K562 (cell line): Measurements from ENCODE around the gene TMPRSS11A. TPM values are rescaled to one million over a fixed set of nuclear protein-coding genes. Genes with fewer than 3 reads are reported as not detected.

ENCODE experiments used
- ATAC-seq: fragments of 200-7000 bp; cut with Tn5 transposase; 3 replicates; pipeline ENCODE4 v1.9.1; 2020; ENCODE audit warnings: moderate library complexity
- BruUV-seq: library from RNA; stranded (reverse); fragments of 400-500 nt; replicated peaks from 2 replicates; lab custom pipeline; 2021; lab: Mats Ljungman, UMichigan
- CTCF ChIA-PET: fragments of 300-600 bp; formaldehyde crosslinking; extraction: SDS; loops from one replicate; lab custom pipeline; 2021; ENCODE audit warnings: low intra/inter-chr PET ratio; lab: Yijun Ruan, JAX
- POLR2A ChIA-PET: fragments of 300-600, 350-650 bp; sonication (Branson Sonifier 250); formaldehyde crosslinking; extraction: SDS; loops from one replicate; lab custom pipeline; 2021; ENCODE audit warnings: antibody characterized with exemption, inconsistent platforms; lab: Yijun Ruan, JAX
- DNase-seq, 4 experiments: peaks; one replicate each; pipeline versions ENCODE4 v3.0.0 to v3.0.0-alpha.2; 2011 to 2018; ENCODE audit warnings: low spot score in 3 of 4, mixed read lengths in 3 of 4; ENCODE audit errors: extremely low read depth in 1 of 4
- FAIRE-seq: peaks from 2 replicates; lab custom pipeline; 2011; peaks lifted over from hg19 to GRCh38; lab: Jason Lieb, UNC
- H2AFZ ChIP-seq: 2 replicates; pipeline ENCODE4 v1.6.0; 2011; ENCODE audit warnings: low read depth, low read length, control low read depth, inconsistent platforms
- H3K27ac ChIP-seq: fragments of 200-600 bp; 3 replicates; pipeline ENCODE4 v1.8.0; 2011; ENCODE audit warnings: low read depth, mild to moderate bottlenecking, control low read depth, inconsistent platforms, low read length, moderate library complexity, mixed read lengths; ENCODE audit errors: extremely low read depth
- H3K27me3 ChIP-seq, 2 experiments: fragments of 300-600 bp in 1 of 2; 2 replicates in 1 of 2; 3 replicates in 1 of 2; pipeline versions ENCODE4 v1.6.0 to v1.8.0; 2011; ENCODE audit warnings: inconsistent platforms in 2 of 2, low read length in 2 of 2, mild to moderate bottlenecking in 1 of 2, mixed read lengths in 1 of 2, moderate library complexity in 1 of 2; ENCODE audit not compliant: control insufficient read depth in 2 of 2, insufficient read depth in 2 of 2
- H3K36me3 ChIP-seq: fragments of 300-600 bp; 3 replicates; pipeline ENCODE4 v1.8.0; 2011; ENCODE audit warnings: mild to moderate bottlenecking, low read length, inconsistent platforms; ENCODE audit not compliant: control insufficient read depth, insufficient read depth
- H3K4me1 ChIP-seq, 2 experiments: fragments of 200-600 bp in 1 of 2; replicated peaks in 1 of 2; 2 replicates in 1 of 2; 3 replicates in 1 of 2; pipeline versions ENCODE4 v1.5.1 to v1.8.0; 2011; ENCODE audit warnings: inconsistent platforms in 2 of 2, low read length in 2 of 2, mild to moderate bottlenecking in 1 of 2, mixed read lengths in 1 of 2, moderate library complexity in 1 of 2; ENCODE audit not compliant: control insufficient read depth in 2 of 2, insufficient read depth in 2 of 2
- H3K4me2 ChIP-seq: 2 replicates; pipeline ENCODE4 v1.6.1; 2011; ENCODE audit warnings: low read length, control low read depth, inconsistent platforms, mixed read lengths; ENCODE audit not compliant: insufficient read depth
- H3K4me3 ChIP-seq: fragments of 200-600 bp; sonication (generic), shearing (Covaris generic); 2 replicates; pipeline ENCODE4 v1.5.1; 2016; ENCODE audit warnings: control low read depth, inconsistent platforms
- H3K79me2 ChIP-seq: fragments of 200-600 bp; 3 replicates; pipeline ENCODE4 v1.8.0; 2011; ENCODE audit warnings: low read length, inconsistent platforms; ENCODE audit not compliant: control insufficient read depth, insufficient read depth
- H3K9ac ChIP-seq, 2 experiments: 2 replicates each; pipeline versions ENCODE4 v1.6.0 to v1.6.1; 2011; ENCODE audit warnings: low read depth in 2 of 2, low read length in 2 of 2, control low read depth in 1 of 2, inconsistent platforms in 1 of 2, mild to moderate bottlenecking in 1 of 2, mixed read lengths in 1 of 2; ENCODE audit not compliant: insufficient read depth in 1 of 2
- H3K9me1 ChIP-seq: one replicate; pipeline ENCODE4 v1.6.0; 2011; ENCODE audit warnings: inconsistent platforms, mild to moderate bottlenecking, low read length, moderate library complexity; ENCODE audit not compliant: control insufficient read depth, insufficient read depth
- H3K9me3 ChIP-seq: replicated peaks from 2 replicates; pipeline ENCODE4 v1.5.1; 2011; ENCODE audit warnings: low read depth, low read length, inconsistent platforms; ENCODE audit not compliant: control insufficient read depth, insufficient read depth
- H4K20me1 ChIP-seq: replicated peaks from 2 replicates; pipeline ENCODE4 v1.6.1; 2011; ENCODE audit warnings: low read length, inconsistent platforms, mixed read lengths; ENCODE audit not compliant: control insufficient read depth, insufficient read depth
- CEBPG ChIP-seq, 3 experiments: fragments of 200-800 bp in 1 of 3; sonication (Bioruptor generic) in 1 of 3; sonication (generic) in 1 of 3; formaldehyde crosslinking in 1 of 3; IDR thresholded peaks in 2 of 3; conservative IDR thresholded peaks in 1 of 3; 2 replicates each; pipeline versions ENCODE4 v1.6.1 to v1.8.0; 2016 to 2022; ENCODE audit warnings: missing compliant biosample characterization in 2 of 3, missing genetic modification characterization in 2 of 3, mild to moderate bottlenecking in 1 of 3, missing genetic modification reagents in 1 of 3
- CREM ChIP-seq: IDR thresholded peaks from 2 replicates; pipeline ENCODE4 v1.6.1; 2014; ENCODE audit warnings: antibody characterized with exemption, low read depth
- E2F6 ChIP-seq, 2 experiments: IDR thresholded peaks; 2 replicates each; pipeline ENCODE4 v1.6.1; 2011; ENCODE audit warnings: borderline replicate concordance in 1 of 2, control low read depth in 1 of 2, low read depth in 1 of 2, low read length in 1 of 2, mild to moderate bottlenecking in 1 of 2, mixed read lengths in 1 of 2, moderate library complexity in 1 of 2; ENCODE audit not compliant: insufficient read depth in 1 of 2, insufficient read length in 1 of 2, poor library complexity in 1 of 2, severe bottlenecking in 1 of 2; ENCODE audit errors: extremely low read depth in 1 of 2
- ESRRA ChIP-seq: fragments of 450-650 bp; IDR thresholded peaks from 2 replicates; pipeline ENCODE4 v1.6.1; 2014; ENCODE audit warnings: low read depth, mild to moderate bottlenecking, moderate library complexity, borderline replicate concordance
- ETV1 ChIP-seq: fragments of 450-650 bp; conservative IDR thresholded peaks from 2 replicates; pipeline ENCODE4 v1.6.1; 2016; ENCODE audit warnings: missing genetic modification characterization, control low read depth, low read depth, missing compliant biosample characterization
- ETV5 ChIP-seq: sonication (generic); formaldehyde crosslinking; IDR thresholded peaks from 2 replicates; pipeline ENCODE4 v1.4.0; 2020; ENCODE audit warnings: low read depth, mild to moderate bottlenecking, missing genetic modification reagents
- HNRNPUL1 ChIP-seq: fragments of 200-400 bp; formaldehyde crosslinking; IDR thresholded peaks from 2 replicates; pipeline ENCODE4 v1.6.1; 2017; ENCODE audit warnings: low read length
- KDM4B ChIP-seq, 2 experiments: fragments of 450-650 bp in 1 of 2; sonication (generic) in 1 of 2; IDR thresholded peaks; 2 replicates each; pipeline ENCODE4 v1.6.1; 2016 to 2017; ENCODE audit warnings: borderline replicate concordance in 2 of 2, antibody characterized with exemption in 1 of 2, low read depth in 1 of 2, mild to moderate bottlenecking in 1 of 2
- KLF1 ChIP-seq: fragments of 450-650 bp; IDR thresholded peaks from 2 replicates; pipeline ENCODE4 v1.6.1; 2016; ENCODE audit warnings: missing genetic modification characterization, missing compliant biosample characterization
- RAD21 ChIP-seq, 2 experiments: fragments of 250-450 bp in 1 of 2; fragments of 450-650 bp in 1 of 2; sonication (Bioruptor Pico) in 1 of 2; formaldehyde crosslinking in 1 of 2; IDR thresholded peaks in 1 of 2; conservative IDR thresholded peaks in 1 of 2; 2 replicates each; pipeline versions ENCODE4 v1.4.0 to v1.8.0; 2020 to 2022; ENCODE audit warnings: mild to moderate bottlenecking in 2 of 2, moderate library complexity in 1 of 2
- STAG1 ChIP-seq: sonication (generic); formaldehyde crosslinking; IDR thresholded peaks from 2 replicates; pipeline ENCODE4 v1.5.0; 2020; ENCODE audit warnings: missing genetic modification reagents, borderline replicate concordance
- TGIF2 ChIP-seq: sonication (generic); formaldehyde crosslinking; IDR thresholded peaks from 2 replicates; pipeline ENCODE4 v1.8.1; 2022; ENCODE audit warnings: mild to moderate bottlenecking, missing genetic modification reagents, moderate library complexity
- WHSC1 ChIP-seq: IDR thresholded peaks from one replicate; pipeline ENCODE4 v1.6.1; 2012; ENCODE audit warnings: low read length, control low read depth, inconsistent platforms
- ZFX ChIP-seq: sonication (generic); formaldehyde crosslinking; IDR thresholded peaks from 2 replicates; pipeline ENCODE4 v1.8.0; 2022; ENCODE audit warnings: mild to moderate bottlenecking, missing genetic modification reagents, moderate library complexity
- ZNF23 ChIP-seq: fragments of 250-450 bp; sonication (Bioruptor Pico); IDR thresholded peaks from 2 replicates; pipeline ENCODE4 v1.4.0; 2020; ENCODE audit warnings: mild to moderate bottlenecking
- ZNF282 ChIP-seq: sonication (generic); formaldehyde crosslinking; IDR thresholded peaks from 2 replicates; pipeline ENCODE4 v1.8.1; 2023; ENCODE audit warnings: missing genetic modification reagents
- ZNF77 ChIP-seq: fragments of 250-450 bp; sonication (Bioruptor Pico); IDR thresholded peaks from 2 replicates; pipeline ENCODE4 v1.5.0; 2020
- WGBS: fragments of 100-300 bp; shearing (Covaris generic); methylation state at CpG from one replicate; pipeline ENCODE4 v1.1.6; 2016; ENCODE audit warnings: low coverage, mixed read lengths; ENCODE audit not compliant: insufficient coverage; ENCODE audit errors: missing lambda C conversion rate; 5-methylcytosine and 5-hydroxymethylcytosine counted together
- in situ Hi-C: fragments of 300-500 bp; cut with MboI; formaldehyde crosslinking; loops from 4 replicates; pipeline ENCODE4 v1.15.0; 2018; ENCODE audit warnings: inconsistent platforms, mixed read lengths
- intact Hi-C: fragments of 100-400 bp; cut with micrococcal nuclease; formaldehyde crosslinking; loops from 2 replicates; pipeline ENCODE4 v1.14.2; 2022
- polyA plus RNA-seq, 8 experiments: library from polyadenylated mRNA; depleted of rRNA in 4 of 8; stranded (reverse) in 5 of 8; unstranded in 3 of 8; fragments of >200 nt; fragmentation: Nextera tagmentation in 2 of 8; fragmentation: Illumina TruSeq in 1 of 8; extraction: Ambion mirVana in 2 of 8; extraction: Trizol in 1 of 8; gene quantifications; 2 replicates each; pipeline versions ENCODE4 v1.2.1 to v1.2.3, GENCODE V29; 2011 to 2014; ENCODE audit warnings: inconsistent platforms in 1 of 8, missing spikeins in 1 of 8
- total RNA-seq, 7 experiments: library from RNA; depleted of rRNA in 6 of 7; stranded (reverse); fragments of >200 nt in 6 of 7; fragmentation: Illumina TruSeq in 2 of 7; extraction: Trizol in 2 of 7; gene quantifications; 2 replicates each; pipeline versions ENCODE4 v1.2.1 to v1.2.3, GENCODE V29; 2011 to 2021; ENCODE audit warnings: low replicate concordance in 1 of 7
- TF ChIP-seq, protein P1 (sequence below), 3 experiments: IDR thresholded peaks in 2 of 3; conservative IDR thresholded peaks in 1 of 3; 2 replicates each; pipeline ENCODE4 v1.5.1; 2011 to 2012; ENCODE audit warnings: low read length in 3 of 3, mild to moderate bottlenecking in 3 of 3, control low read depth in 2 of 3, improper control_type of control experiment in 1 of 3, inconsistent platforms in 1 of 3, low read depth in 1 of 3, mixed read lengths in 1 of 3, moderate library complexity in 1 of 3; ENCODE audit not compliant: insufficient read depth in 2 of 3

Gene TMPRSS11A
- total and polyA plus RNA-seq, 9 of the 15 experiments (the other 6 are each of a cell fraction or from before 2014, with no cell fraction given): not detected

- no peaks in the 10 kb centered on the region for H3K36me3 ChIP-seq
- H3K27me3 ChIP-seq: no peaks in the 10 kb centered on the region
- no peaks in the 10 kb centered on the region for H3K9me3 ChIP-seq
- H3K9ac ChIP-seq: no peak overlapping the region
- 5% methylated on average over 6 of the region's 6 CpGs for WGBS
- ATAC-seq (peak; percentile 61; the same call in 2 of the 3 replicates), FAIRE-seq (peak; percentile 70), DNase-seq (peak in 3 of 4 experiments; percentile 13 to 30 (median 14))
- H3K79me2 ChIP-seq: no peaks in the 10 kb centered on the region
- in situ Hi-C loops (no loop called here), intact Hi-C loops (loop anchor here (2.0 to 10.0 kb wide), 2 partner anchors 185 to 361 kb away; no protein-coding TSS in a partner anchor)
- H3K27ac ChIP-seq: no peak overlapping the region
- H3K4me3 ChIP-seq: no peak overlapping the region
- H3K4me2 ChIP-seq: no peak overlapping the region
- ChIA-PET CTCF (interaction anchor here (0.5 to 0.6 kb wide), 2 partner anchors 65 to 154 kb away, joined by 3 to 4 read pairs; no protein-coding TSS in a partner anchor), POLR2A (no interaction called here)
- no peaks in the 10 kb centered on the region for H3K4me1 ChIP-seq
- no TSS peak for BruUV-seq
- no peaks in the 10 kb centered on the region for H3K9me1 ChIP-seq
- no peaks in the 10 kb centered on the region for H4K20me1 ChIP-seq
- H2AFZ ChIP-seq: no peak overlapping the region
- TF ChIP-seq E2F6 (IDR thresholded peaks at IDR 0.05; ENCODE audit: borderline replicate concordance in 1 of 2, extremely low read depth in 1 of 2, insufficient read depth in 1 of 2, insufficient read length in 1 of 2, low read depth in 1 of 2, low read length in 1 of 2, poor library complexity in 1 of 2, severe bottlenecking in 1 of 2) (no peak), RAD21 (CRISPR knock-in tag; conservative IDR thresholded peaks at IDR 0.05 in 1 of 2, IDR thresholded peaks at IDR 0.05 in 1 of 2) (peak in 1 of 2 experiments; percentile 63; a peak in 3 of 4 replicates), WHSC1 (no peak), TGIF2 (CRISPR knock-in tag) (no peak), KLF1 (tag) (no peak), CEBPG (CRISPR knock-in tag; IDR thresholded peaks at IDR 0.05) (no peak), CEBPG (tag; conservative IDR thresholded peaks at IDR 0.05 in 1 of 2, IDR thresholded peaks at IDR 0.05 in 1 of 2) (peak in 1 of 2 experiments; percentile 34; a peak in 1 of 4 replicates), CREM (no peak), STAG1 (CRISPR knock-in tag) (no peak), KDM4B (IDR thresholded peaks at IDR 0.05; ENCODE audit: borderline replicate concordance in 2 of 2, low read depth in 1 of 2) (no peak), ESRRA (no peak), ZNF77 (no peak), ZNF23 (no peak), ETV5 (CRISPR knock-in tag) (no peak), ZNF282 (CRISPR knock-in tag) (no peak), ZFX (CRISPR knock-in tag) (no peak), HNRNPUL1 (no peak), ETV1 (no peak)
- TF ChIP-seq, protein P1, sequence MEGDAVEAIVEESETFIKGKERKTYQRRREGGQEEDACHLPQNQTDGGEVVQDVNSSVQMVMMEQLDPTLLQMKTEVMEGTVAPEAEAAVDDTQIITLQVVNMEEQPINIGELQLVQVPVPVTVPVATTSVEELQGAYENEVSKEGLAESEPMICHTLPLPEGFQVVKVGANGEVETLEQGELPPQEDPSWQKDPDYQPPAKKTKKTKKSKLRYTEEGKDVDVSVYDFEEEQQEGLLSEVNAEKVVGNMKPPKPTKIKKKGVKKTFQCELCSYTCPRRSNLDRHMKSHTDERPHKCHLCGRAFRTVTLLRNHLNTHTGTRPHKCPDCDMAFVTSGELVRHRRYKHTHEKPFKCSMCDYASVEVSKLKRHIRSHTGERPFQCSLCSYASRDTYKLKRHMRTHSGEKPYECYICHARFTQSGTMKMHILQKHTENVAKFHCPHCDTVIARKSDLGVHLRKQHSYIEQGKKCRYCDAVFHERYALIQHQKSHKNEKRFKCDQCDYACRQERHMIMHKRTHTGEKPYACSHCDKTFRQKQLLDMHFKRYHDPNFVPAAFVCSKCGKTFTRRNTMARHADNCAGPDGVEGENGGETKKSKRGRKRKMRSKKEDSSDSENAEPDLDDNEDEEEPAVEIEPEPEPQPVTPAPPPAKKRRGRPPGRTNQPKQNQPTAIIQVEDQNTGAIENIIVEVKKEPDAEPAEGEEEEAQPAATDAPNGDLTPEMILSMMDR (IDR thresholded peaks at IDR 0.05 in 2 of 3, conservative IDR thresholded peaks at IDR 0.05 in 1 of 3; ENCODE audit: insufficient read depth in 2 of 3, low read depth in 1 of 3, low read length in 3 of 3): peak in 2 of 3 experiments; percentile 42 to 69; a peak in 4 of 6 replicates
Measured at GRCh38 chr4:67909905-67910584, 53.2 kb downstream of the TMPRSS11A start.
